PC-9 (cell line): ENCODE results near the gene MRPL4.

ENCODE experiments used
- CTCF ChIP-seq: fragments of 200-600 bp; sonication (generic); conservative IDR thresholded peaks from 2 replicates; pipeline ENCODE4 v1.6.1; 2017; ENCODE audit warnings: mixed run types, antibody characterized with exemption, mild to moderate bottlenecking, moderate library complexity
- EZH2 ChIP-seq: fragments of 200-600 bp; sonication (generic); IDR thresholded peaks from 2 replicates; pipeline ENCODE4 v1.8.0; 2017; ENCODE audit warnings: antibody characterized with exemption, low read depth

- TF ChIP-seq CTCF (peak; percentile 89), EZH2 (no peak)
Measured at GRCh38 chr19:10259162-10259905, 7.3 kb downstream of the MRPL4 start.
